ENCODE measurements around the gene SEC22C.
"Not testable (repeated sequence)": the region's sequence is repeated elsewhere in the genome, so short reads cannot be mapped to it uniquely, and the experiment has no call there.

SEC22C gene

GRCh38 chr3:42569593-42570142 is 12.1 kb downstream of the SEC22C start:
- H3K36me3 ChIP-seq (ENCODE audit: control insufficient read depth in 1 of 2, insufficient read depth in 2 of 2, low read length in 2 of 2) = peaks cover 9 to 16% of the 10 kb centered on the region in 2 experiments
- H3K23ac ChIP-seq (ENCODE audit: low read length) = no peak overlapping the region
- H4K91ac ChIP-seq (ENCODE audit: low read depth, low read length) = no peak overlapping the region
- H3K4me3 ChIP-seq (ENCODE audit: low read depth, low read length) = no peak overlapping the region
- H3K4ac ChIP-seq (ENCODE audit: low read depth, low read length) = no peak overlapping the region
- no peak overlapping the region for H2BK12ac ChIP-seq (ENCODE audit: low read length)
- H3K18ac ChIP-seq (ENCODE audit: low read length) = no peak overlapping the region
- H3K9me3 ChIP-seq (ENCODE audit: insufficient read depth, low read depth, low read length) = no peaks in the 10 kb centered on the region
- H2BK120ac ChIP-seq (ENCODE audit: insufficient read depth, low read length, poor library complexity) = no peak overlapping the region
- no peak for DNase-seq
- no peak overlapping the region for H3K9ac ChIP-seq (ENCODE audit: low read length)
- no peaks in the 10 kb centered on the region for H3K4me1 ChIP-seq (ENCODE audit: control insufficient read depth in 1 of 2, insufficient read depth in 2 of 2, low read length in 2 of 2)
- H3K27ac ChIP-seq (ENCODE audit: low read depth, low read length) = no peak overlapping the region
- H3K79me2 ChIP-seq (ENCODE audit: control insufficient read depth, insufficient read depth, low read length, poor library complexity) = no peaks in the 10 kb centered on the region
- H4K8ac ChIP-seq (ENCODE audit: low read depth, low read length) = no peak overlapping the region
- H4K12ac ChIP-seq (ENCODE audit: low read depth, low read length) = no peak overlapping the region
- no peak overlapping the region for H2BK5ac ChIP-seq (ENCODE audit: low read depth, low read length, poor library complexity)
- no peaks in the 10 kb centered on the region for H3K27me3 ChIP-seq (ENCODE audit: insufficient read depth, low read length)
- no peak overlapping the region for H2AK5ac ChIP-seq (ENCODE audit: low read length)
- no peak overlapping the region for H2AFZ ChIP-seq (ENCODE audit: insufficient read depth, low read length, poor library complexity)
- H3K4me2 ChIP-seq (ENCODE audit: low read length) = no peak overlapping the region
- no peak overlapping the region for H3K14ac ChIP-seq (ENCODE audit: low read length)
- WGBS (ENCODE audit: extremely low coverage, insufficient coverage, insufficient read length) = no CpG with 5 or more reads among the region's 2 CpGs
- no peaks in the 10 kb centered on the region for H3K79me1 ChIP-seq (ENCODE audit: low read length)

GRCh38 chr3:42562047-42562907 is 19.5 kb downstream of the SEC22C start:
- peaks cover 11 to 20% of the 10 kb centered on the region in 2 experiments for H3K36me3 ChIP-seq (ENCODE audit: control insufficient read depth in 1 of 2, insufficient read depth in 2 of 2, low read length in 2 of 2)
- H3K23ac ChIP-seq (ENCODE audit: low read length) = no peak overlapping the region
- no peak overlapping the region for H3K14ac ChIP-seq (ENCODE audit: low read length)
- H3K4me2 ChIP-seq (ENCODE audit: low read length) = no peak overlapping the region
- no peaks in the 10 kb centered on the region for H3K9me3 ChIP-seq (ENCODE audit: insufficient read depth, low read depth, low read length)
- no peaks in the 10 kb centered on the region for H3K4me1 ChIP-seq (ENCODE audit: control insufficient read depth in 1 of 2, insufficient read depth in 2 of 2, low read length in 2 of 2)
- H3K27ac ChIP-seq (ENCODE audit: low read depth, low read length) = no peak overlapping the region
- no peak overlapping the region for H2BK5ac ChIP-seq (ENCODE audit: low read depth, low read length, poor library complexity)
- no CpG with 5 or more reads among the region's 3 CpGs for WGBS (ENCODE audit: extremely low coverage, insufficient coverage, insufficient read length)
- H2BK12ac ChIP-seq (ENCODE audit: low read length) = no peak overlapping the region
- H2AK5ac ChIP-seq (ENCODE audit: low read length) = no peak overlapping the region
- H2BK120ac ChIP-seq (ENCODE audit: insufficient read depth, low read length, poor library complexity) = no peak overlapping the region
- no peaks in the 10 kb centered on the region for H3K79me2 ChIP-seq (ENCODE audit: control insufficient read depth, insufficient read depth, low read length, poor library complexity)
- no peak overlapping the region for H3K4me3 ChIP-seq (ENCODE audit: low read depth, low read length)
- no peak overlapping the region for H4K91ac ChIP-seq (ENCODE audit: low read depth, low read length)
- H3K79me1 ChIP-seq (ENCODE audit: low read length) = no peaks in the 10 kb centered on the region
- H4K12ac ChIP-seq (ENCODE audit: low read depth, low read length) = no peak overlapping the region
- H4K8ac ChIP-seq (ENCODE audit: low read depth, low read length) = no peak overlapping the region
- no peaks in the 10 kb centered on the region for H3K27me3 ChIP-seq (ENCODE audit: insufficient read depth, low read length)
- no peak overlapping the region for H2AFZ ChIP-seq (ENCODE audit: insufficient read depth, low read length, poor library complexity)
- H3K9ac ChIP-seq (ENCODE audit: low read length) = no peak overlapping the region
- no peak for DNase-seq
- no peak overlapping the region for H3K4ac ChIP-seq (ENCODE audit: low read depth, low read length)
- no peak overlapping the region for H3K18ac ChIP-seq (ENCODE audit: low read length)

- H3K36me3 ChIP-seq (ENCODE audit: control insufficient read depth in 1 of 2, insufficient read depth in 2 of 2, low read length in 2 of 2) = peaks cover 11 to 15% of the 10 kb centered on the region in 2 experiments
- DNase-seq = no peak
- H3K18ac ChIP-seq (ENCODE audit: low read length) = no peak overlapping the region
- H3K14ac ChIP-seq (ENCODE audit: low read length) = no peak overlapping the region
- no peak overlapping the region for H4K91ac ChIP-seq (ENCODE audit: low read depth, low read length)
- H2BK12ac ChIP-seq (ENCODE audit: low read length) = no peak overlapping the region
- no peak overlapping the region for H3K27ac ChIP-seq (ENCODE audit: low read depth, low read length)
- no peak overlapping the region for H2AK5ac ChIP-seq (ENCODE audit: low read length)
- no peaks in the 10 kb centered on the region for H3K4me1 ChIP-seq (ENCODE audit: control insufficient read depth in 1 of 2, insufficient read depth in 2 of 2, low read length in 2 of 2)
- H3K79me1 ChIP-seq (ENCODE audit: low read length) = no peaks in the 10 kb centered on the region
- H3K9me3 ChIP-seq (ENCODE audit: insufficient read depth, low read depth, low read length) = no peaks in the 10 kb centered on the region
- H4K12ac ChIP-seq (ENCODE audit: low read depth, low read length) = no peak overlapping the region
- H2AFZ ChIP-seq (ENCODE audit: insufficient read depth, low read length, poor library complexity) = no peak overlapping the region
- H3K4ac ChIP-seq (ENCODE audit: low read depth, low read length) = no peak overlapping the region
- H2BK120ac ChIP-seq (ENCODE audit: insufficient read depth, low read length, poor library complexity) = no peak overlapping the region
- no peak overlapping the region for H3K9ac ChIP-seq (ENCODE audit: low read length)
- H2BK5ac ChIP-seq (ENCODE audit: low read depth, low read length, poor library complexity) = no peak overlapping the region
- no peaks in the 10 kb centered on the region for H3K27me3 ChIP-seq (ENCODE audit: insufficient read depth, low read length)
- no peaks in the 10 kb centered on the region for H3K79me2 ChIP-seq (ENCODE audit: control insufficient read depth, insufficient read depth, low read length, poor library complexity)
- H3K4me2 ChIP-seq (ENCODE audit: low read length) = no peak overlapping the region
- H3K23ac ChIP-seq (ENCODE audit: low read length) = no peak overlapping the region
- no peak overlapping the region for H4K8ac ChIP-seq (ENCODE audit: low read depth, low read length)
- no peak overlapping the region for H3K4me3 ChIP-seq (ENCODE audit: low read depth, low read length)
Observed at GRCh38 chr3:42557854-42558253, 23.9 kb downstream of the SEC22C start.

- H4K8ac ChIP-seq (ENCODE audit: low read depth, low read length); H3K4me1 ChIP-seq (ENCODE audit: control insufficient read depth in 1 of 2, insufficient read depth in 2 of 2, low read length in 2 of 2); H2BK120ac ChIP-seq (ENCODE audit: insufficient read depth, low read length, poor library complexity); H3K4me3 ChIP-seq (ENCODE audit: low read depth, low read length); H3K27me3 ChIP-seq (ENCODE audit: insufficient read depth, low read length); H3K4ac ChIP-seq (ENCODE audit: low read depth, low read length); H2BK12ac ChIP-seq (ENCODE audit: low read length); H4K91ac ChIP-seq (ENCODE audit: low read depth, low read length); H3K23ac ChIP-seq (ENCODE audit: low read length); H3K79me1 ChIP-seq (ENCODE audit: low read length); H3K27ac ChIP-seq (ENCODE audit: low read depth, low read length); H3K4me2 ChIP-seq (ENCODE audit: low read length); H3K9me3 ChIP-seq (ENCODE audit: insufficient read depth, low read depth, low read length); H2BK5ac ChIP-seq (ENCODE audit: low read depth, low read length, poor library complexity); H2AFZ ChIP-seq (ENCODE audit: insufficient read depth, low read length, poor library complexity); H3K14ac ChIP-seq (ENCODE audit: low read length); H3K9ac ChIP-seq (ENCODE audit: low read length); H4K12ac ChIP-seq (ENCODE audit: low read depth, low read length); H3K79me2 ChIP-seq (ENCODE audit: control insufficient read depth, insufficient read depth, low read length, poor library complexity); H2AK5ac ChIP-seq (ENCODE audit: low read length); H3K18ac ChIP-seq (ENCODE audit: low read length): not testable (repeated sequence)
- H3K36me3 ChIP-seq (ENCODE audit: control insufficient read depth in 1 of 2, insufficient read depth in 2 of 2, low read length in 2 of 2) = peaks cover 7 to 10% of the 10 kb centered on the region in 2 experiments
- peak in 1 of 2 donors; percentile 61 for DNase-seq
- no CpG with 5 or more reads among the region's 6 CpGs for WGBS (ENCODE audit: extremely low coverage, insufficient coverage, insufficient read length)
Observed at GRCh38 chr3:42556817-42557216, 24.9 kb downstream of the SEC22C start.

Data from trophoblast cell (in vitro differentiated cells and primary cell).